ENCODE results near the gene TRIO. TPM values are rescaled to one million over a fixed set of nuclear protein-coding genes. Genes with fewer than 3 reads are reported as not detected.

The TRIO gene
- polyA plus RNA-seq, 5 donors, result 67.0 to 85.2 (median 80.6) TPM

- no peak for DNase-seq
Measured at GRCh38 chr5:14145435-14146334, 2.5 kb downstream of the TRIO start.

DNA sequence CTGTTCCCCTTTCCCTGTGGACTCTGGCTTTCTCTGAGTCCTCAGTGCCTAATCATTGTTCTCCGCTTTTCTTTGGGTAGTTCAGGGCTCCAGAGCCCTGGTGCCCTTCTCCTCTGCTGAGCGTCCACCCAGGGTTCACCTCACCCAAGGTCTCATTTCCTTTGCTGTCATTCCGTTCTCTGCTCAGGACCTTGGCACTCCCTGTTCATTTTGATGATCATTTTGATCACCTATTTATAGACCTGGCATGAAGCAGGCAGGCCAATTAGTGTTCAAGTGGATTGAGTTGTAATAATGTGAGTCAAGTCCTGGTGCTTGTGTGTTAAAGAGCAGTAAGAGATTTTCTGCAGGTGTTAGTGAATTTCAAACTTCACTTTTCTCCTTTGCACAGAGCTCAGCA lies 3.6 kb downstream of the TRIO start:
- no peak for DNase-seq

- no peak for DNase-seq
Measured at GRCh38 chr5:14147210-14147609, 4.1 kb downstream of the TRIO start.

DNA sequence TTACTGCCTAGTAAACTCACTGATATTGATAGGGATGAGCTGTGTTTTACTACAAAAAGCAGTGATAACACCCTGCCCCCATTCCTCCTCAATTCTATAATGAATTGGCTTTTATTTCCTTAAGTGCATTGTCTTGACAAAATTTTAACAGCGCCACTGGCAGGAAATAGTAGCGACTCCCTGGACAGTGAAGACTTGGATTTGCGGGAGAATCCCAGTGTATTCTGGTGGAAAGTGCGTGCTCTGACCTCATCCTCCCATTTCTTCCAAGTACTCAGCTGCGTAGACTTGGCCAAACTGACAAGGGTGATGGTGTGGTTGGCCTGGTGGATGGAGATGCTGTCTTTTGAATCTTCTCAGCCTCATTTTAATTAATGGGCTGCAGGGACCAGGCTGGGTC lies 5.3 kb downstream of the TRIO start:
- DNase-seq, result no peak

DNA sequence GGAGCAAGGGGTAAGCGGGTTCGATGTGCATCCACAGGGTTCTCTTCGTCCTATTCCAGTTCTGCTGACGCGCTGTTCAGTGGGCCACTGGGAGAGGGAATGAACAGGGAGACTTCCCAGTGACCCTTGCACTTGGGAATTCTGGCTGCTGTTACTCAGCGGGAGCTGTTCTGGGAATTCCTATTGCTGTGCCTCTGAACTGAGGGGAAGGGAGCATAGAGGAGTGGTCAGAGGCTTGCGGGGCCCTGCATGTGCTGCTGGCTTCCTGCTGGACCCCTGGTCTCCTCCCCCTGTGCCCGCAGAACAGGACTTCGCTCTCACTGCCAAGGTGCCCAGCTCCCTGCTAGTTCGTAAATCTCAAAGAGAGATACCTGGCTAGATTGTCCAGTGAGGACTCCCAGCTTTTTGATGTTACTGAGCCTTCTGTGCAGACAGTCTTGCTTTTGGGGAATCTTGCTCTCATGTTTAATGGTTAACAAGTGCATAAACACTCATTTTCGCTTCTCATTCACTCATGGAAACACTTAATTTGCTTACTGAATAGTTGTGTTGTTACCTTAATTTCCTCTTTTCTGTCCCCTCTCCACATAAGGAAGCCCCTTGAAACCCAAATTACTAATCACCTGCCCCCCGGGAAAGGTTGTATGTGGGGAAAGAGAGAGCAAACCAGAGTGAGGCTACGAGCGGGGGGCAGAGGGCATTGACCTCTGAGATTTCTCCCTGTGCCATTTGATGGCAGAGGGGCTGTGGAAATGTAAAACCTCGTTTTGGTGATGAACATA lies 5.9 kb downstream of the TRIO start:
- DNase-seq, result no peak

- DNase-seq, result no peak
Measured at GRCh38 chr5:14149672-14150274, 6.6 kb downstream of the TRIO start.

DNA sequence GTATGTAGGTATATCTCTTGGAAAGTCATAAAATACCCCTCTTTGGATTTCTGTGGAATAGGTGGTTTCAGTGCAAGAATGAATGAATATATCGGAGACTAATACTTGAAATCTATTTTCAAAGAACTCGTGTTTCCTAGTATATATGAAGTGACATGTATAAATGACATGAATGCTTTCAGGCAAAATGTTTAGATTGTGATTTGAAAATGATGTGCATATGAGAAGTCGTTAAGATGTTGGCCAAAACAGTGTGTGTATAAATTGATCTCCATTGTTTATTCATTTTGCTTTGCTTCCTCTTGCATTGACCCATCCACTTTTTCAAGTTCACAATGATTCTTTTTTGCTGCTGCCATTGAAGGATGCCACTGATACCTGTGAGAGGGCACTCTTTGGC lies 8.3 kb downstream of the TRIO start:
- DNase-seq, result no peak

- DNase-seq, result no peak
Measured at GRCh38 chr5:14153071-14153864, 10.1 kb downstream of the TRIO start.

DNA sequence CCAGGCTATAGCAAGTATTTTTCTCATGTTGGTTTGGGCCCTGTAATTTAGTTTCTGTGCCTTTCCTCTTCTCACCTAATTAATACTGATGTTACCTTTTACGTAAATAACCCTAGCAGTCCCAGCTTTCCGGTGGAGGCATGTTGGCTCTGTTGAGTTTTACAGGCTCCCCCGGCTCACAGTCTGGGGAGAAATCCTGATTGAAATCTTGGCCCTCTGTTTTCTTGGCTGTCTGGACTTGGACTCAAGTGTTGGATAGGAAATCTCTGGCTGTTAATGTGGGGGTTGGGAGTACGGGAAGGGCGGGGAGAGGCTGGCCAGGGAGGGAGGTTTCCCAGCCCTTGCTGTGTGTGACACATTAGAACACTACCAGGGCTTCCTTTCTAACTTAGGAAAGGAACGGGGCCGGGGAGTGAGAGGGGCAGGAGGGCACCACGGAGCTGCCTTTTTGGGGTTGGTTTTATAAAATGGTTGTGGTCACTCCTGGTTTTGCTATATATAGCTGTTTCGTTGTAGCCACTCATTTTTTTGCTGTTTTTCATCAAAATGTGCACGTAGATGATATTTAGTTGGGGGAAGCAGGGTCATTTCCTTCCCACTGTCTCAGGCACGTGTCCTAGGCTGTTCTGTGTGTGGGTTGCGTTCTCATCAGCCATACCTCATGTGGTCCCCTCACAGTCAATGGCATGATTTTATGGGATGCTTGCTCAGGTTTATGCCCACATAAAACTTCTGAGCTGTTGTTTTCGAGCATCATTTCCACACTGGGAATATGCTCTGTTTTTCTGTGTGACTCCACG lies 11.0 kb downstream of the TRIO start:
- DNase-seq, result peak; percentile 62 to 67

- no peak for DNase-seq
Measured at GRCh38 chr5:14155075-14155474, 11.9 kb downstream of the TRIO start.

GRCh38 chr5:14155739-14156138 lies 12.6 kb downstream of the TRIO start:
- no peak for DNase-seq

DNA sequence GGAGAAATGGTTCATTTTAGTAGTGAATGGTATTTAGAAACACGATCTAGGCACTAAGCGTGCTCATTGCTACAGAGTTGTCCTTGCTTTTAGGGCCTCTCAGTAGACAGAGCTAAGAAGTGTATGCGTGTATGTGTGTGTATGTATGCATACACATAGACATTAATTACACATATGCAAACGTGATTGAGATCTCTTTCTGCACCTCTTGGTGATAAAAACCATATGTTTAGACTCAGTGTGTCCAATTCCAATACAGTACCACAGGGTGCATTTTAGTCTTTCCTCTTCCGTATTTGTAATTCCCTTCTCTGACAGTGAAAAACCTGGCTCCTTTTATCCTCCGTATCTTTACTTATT lies 13.1 kb downstream of the TRIO start:
- DNase-seq, result no peak

- DNase-seq, result no peak
Measured at GRCh38 chr5:14156650-14157492, 13.7 kb downstream of the TRIO start.

GRCh38 chr5:14157493-14157782 lies 14.3 kb downstream of the TRIO start:
- DNase-seq, result no peak

DNA sequence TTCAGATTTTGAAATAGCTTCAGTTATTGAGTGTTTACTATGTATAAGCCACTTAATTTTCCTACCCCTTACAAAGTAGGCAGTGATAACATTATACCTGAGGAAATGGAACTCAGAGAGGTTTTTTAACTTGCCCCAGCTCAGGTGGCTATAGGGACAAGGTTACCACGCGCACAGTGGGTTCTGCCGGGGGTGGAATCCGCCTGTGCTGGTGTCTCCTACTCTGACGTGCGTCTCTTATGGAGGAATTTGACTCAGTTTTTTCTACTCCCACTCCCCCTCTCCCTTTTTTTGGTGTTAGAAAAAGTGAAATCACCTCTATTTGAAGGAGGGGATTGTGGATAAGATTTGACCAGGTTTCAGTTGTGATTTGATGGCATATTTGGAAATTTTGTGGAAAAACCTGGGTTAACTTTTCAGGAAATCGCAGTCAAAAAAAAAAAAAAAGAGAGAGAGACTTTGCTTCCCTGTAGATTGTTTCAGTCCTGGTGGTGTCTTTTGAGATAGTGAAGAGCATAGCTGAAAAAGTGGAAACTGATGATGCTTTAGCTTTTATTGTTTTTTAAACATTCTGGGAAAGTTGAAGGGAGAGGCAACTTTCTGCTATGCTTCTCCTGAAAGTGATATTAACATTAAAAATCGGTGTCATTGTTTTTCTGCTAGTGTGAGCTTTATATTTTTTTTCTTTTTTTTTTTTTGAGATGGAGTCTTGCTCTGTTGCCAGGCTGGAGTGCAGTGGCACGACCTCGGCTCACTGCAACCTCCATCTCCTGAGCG lies 15.9 kb downstream of the TRIO start:
- no peak for DNase-seq

DNA sequence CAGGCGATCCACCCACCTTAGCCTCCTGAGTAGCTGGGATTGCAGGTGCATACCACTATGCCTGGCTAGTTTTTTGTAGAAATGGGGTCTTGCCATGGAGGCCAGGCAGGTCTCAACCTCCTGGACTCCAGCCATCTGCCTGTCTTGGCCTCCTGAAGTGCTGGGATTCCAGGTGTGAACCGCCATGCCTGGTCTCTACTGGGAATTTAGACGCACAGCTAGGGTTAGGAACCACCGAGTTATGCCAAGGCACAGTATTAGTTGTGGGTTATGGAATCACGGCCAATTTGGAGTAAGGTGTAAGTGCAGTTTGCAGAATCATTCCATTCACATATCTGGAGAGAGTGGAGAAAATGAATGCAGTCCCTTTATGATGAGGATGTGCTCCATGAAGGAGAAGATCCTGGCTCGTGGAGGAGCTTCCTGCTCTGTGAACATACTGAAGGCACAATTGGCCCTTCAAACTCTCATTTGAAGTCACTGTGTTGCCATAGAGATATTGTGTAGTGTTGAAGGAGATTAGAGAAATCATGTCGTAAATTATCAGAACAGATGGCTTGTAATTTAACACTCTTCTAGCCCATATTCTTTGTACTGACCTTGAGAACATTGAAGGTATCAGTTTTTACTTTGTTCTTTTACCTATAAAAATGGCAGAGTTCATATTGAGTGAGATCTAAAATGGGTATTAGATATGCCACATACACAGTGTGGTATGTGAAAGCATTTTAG lies 18.8 kb downstream of the TRIO start:
- DNase-seq, result no peak

DNA sequence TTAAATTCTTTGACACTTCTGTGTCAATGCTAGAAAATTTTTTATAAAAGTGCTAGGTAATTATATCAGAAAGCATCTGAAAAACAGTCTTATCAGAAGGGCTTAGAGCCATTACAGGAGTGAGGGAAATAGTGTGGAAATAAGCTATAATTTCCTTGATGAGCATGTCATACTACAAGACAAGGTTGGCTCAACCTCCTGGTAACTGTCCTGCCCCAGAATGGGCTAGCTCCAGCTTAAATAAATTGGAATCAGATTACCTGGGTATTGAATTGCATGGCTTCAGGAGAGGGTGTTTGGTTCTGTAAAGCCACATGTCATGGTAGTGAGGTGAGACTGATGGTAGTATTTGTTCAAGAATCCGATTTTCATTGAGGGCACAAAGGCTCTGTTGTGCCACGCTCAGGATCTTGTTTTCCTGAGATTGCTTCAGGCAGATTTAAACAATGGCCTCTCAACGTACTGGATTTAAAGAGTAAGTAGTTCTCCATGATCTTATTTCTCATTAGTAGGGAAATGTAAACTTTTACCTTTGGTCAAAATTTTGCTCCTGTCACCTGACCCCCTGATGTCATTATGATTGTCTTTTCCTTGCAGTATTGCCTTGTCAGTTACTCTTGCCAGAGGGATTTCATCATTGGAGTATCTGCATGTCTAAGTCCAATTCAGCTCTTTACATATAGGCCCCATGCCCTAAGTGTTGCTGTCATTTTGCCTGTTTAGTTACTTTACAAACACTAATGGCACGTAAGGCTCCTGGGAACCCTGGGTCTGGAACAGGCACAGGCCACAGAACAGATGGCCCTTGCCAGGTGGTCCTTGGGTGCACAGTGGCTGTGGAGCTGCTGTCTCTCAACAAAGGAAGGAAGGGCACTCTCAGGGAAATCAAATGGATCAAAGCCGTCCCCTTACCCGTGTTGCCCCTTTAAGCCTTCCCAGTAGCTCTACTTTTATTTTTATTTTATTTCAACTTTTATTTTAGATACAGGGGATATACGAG lies 21.3 kb downstream of the TRIO start:
- DNase-seq, result no peak

Data from right lung (tissue), 5 donors.